ENCODE measurements around the gene KMT5C. TPM values are rescaled to one million over a fixed set of nuclear protein-coding genes. Genes with fewer than 3 reads are reported as not detected.

The KMT5C gene
- total and polyA plus RNA-seq, 2 experiments from 2014 or later = 14.2 to 34.3 TPM

GRCh38 chr19:55358943-55359908, 19.6 kb downstream of the KMT5C start:
- H3K27ac Mint-ChIP-seq = no peak overlapping the region

More at GRCh38 chr19:55358943-55359908, 19.6 kb downstream of the KMT5C start:
- peaks cover 34% of the 10 kb centered on the region for H3K27me3 ChIP-seq (ENCODE audit: insufficient read depth)
- no peaks in the 10 kb centered on the region for H4K20me1 ChIP-seq (replicated peaks; ENCODE audit: insufficient read depth)
- peaks cover 8% of the 10 kb centered on the region for H3F3A ChIP-seq (replicated peaks; ENCODE audit: low read depth)
- H3K4me3 ChIP-seq = no peak overlapping the region
- H3K79me2 ChIP-seq (replicated peaks; ENCODE audit: insufficient read depth) = no peaks in the 10 kb centered on the region
- H3K4me1 ChIP-seq (ENCODE audit: insufficient read depth) = peaks cover 4% of the 10 kb centered on the region; the same call in 1 of the 2 replicates
- no peak overlapping the region for H3K4me2 ChIP-seq
- DNase-seq (ENCODE audit: low spot score) = no peak
- no peaks in the 10 kb centered on the region for H3K36me3 ChIP-seq (ENCODE audit: insufficient read depth)
- H3K4me1 Mint-ChIP-seq = peaks cover 7% of the 10 kb centered on the region; the same call in 2 of the 3 replicates
- H3K27ac ChIP-seq (ENCODE audit: low read depth) = no peak overlapping the region
- H3K9me2 ChIP-seq (ENCODE audit: insufficient read depth) = no peaks in the 10 kb centered on the region
- no peaks in the 10 kb centered on the region for H3K9me3 Mint-ChIP-seq
- ATAC-seq = no peak
- H2AFZ ChIP-seq = no peak overlapping the region
- H3K36me3 Mint-ChIP-seq (ENCODE audit: low read depth) = no peaks in the 10 kb centered on the region
- H3K4me3 Mint-ChIP-seq = no peak overlapping the region
- TF ChIP-seq ZNF114 (CRISPR knock-in tag; IDR thresholded peaks at IDR 0.05) = no peak
- TF ChIP-seq CREB1 (CRISPR knock-in tag; IDR thresholded peaks at IDR 0.05; ENCODE audit: low read depth) = no peak
- no peak for TF ChIP-seq CTCF (conservative IDR thresholded peaks at IDR 0.05; ENCODE audit: low read depth in 2 of 2)
- no peak for TF ChIP-seq JUNB (IDR thresholded peaks at IDR 0.05; ENCODE audit: unreplicated experiment)
- TF ChIP-seq POLR2AphosphoS5 (IDR thresholded peaks at IDR 0.05; ENCODE audit: low read depth) = no peak
- TF ChIP-seq REST (IDR thresholded peaks at IDR 0.05; ENCODE audit: unreplicated experiment) = no peak
- no peak for TF ChIP-seq ZNF331 (CRISPR knock-in tag; IDR thresholded peaks at IDR 0.05; ENCODE audit: low read depth)
- TF ChIP-seq NANOG (IDR thresholded peaks at IDR 0.05; ENCODE audit: borderline replicate concordance) = no peak
- no peak for TF ChIP-seq STAT1 (IDR thresholded peaks at IDR 0.05; ENCODE audit: unreplicated experiment)
- no peak for TF ChIP-seq ZNF462 (CRISPR knock-in tag; IDR thresholded peaks at IDR 0.05)
- TF ChIP-seq ETS1 (IDR thresholded peaks at IDR 0.05) = no peak
- TF ChIP-seq EZH2 (IDR thresholded peaks at IDR 0.05; ENCODE audit: low read depth, unreplicated experiment) = no peak
- TF ChIP-seq EZH2phosphoT487 (IDR thresholded peaks at IDR 0.05; ENCODE audit: unreplicated experiment) = no peak
- H3K27me3 Mint-ChIP-seq (ENCODE audit: insufficient read depth, low read depth, poor library complexity) = peaks cover 41% of the 10 kb centered on the region

Measured in GM23338 (cell line).